SK-N-SH (cell line): ENCODE measurements around the gene COG4. TPM values are rescaled to one million over a fixed set of nuclear protein-coding genes. Genes with fewer than 3 reads are reported as not detected.

Experiments used
- CTCF ChIA-PET: fragments of 300-600, 350-600 bp; formaldehyde crosslinking; extraction: SDS; loops from one replicate; lab custom pipeline; 2021; lab: Yijun Ruan, JAX
- POLR2A ChIA-PET: fragments of 350-600 bp; sonication (Branson Sonifier 250); formaldehyde crosslinking; extraction: SDS; loops from one replicate; lab custom pipeline; 2020; ENCODE audit warnings: antibody characterized with exemption, inconsistent platforms; lab: Yijun Ruan, JAX
- DNase-seq: peaks from one replicate; pipeline ENCODE4 v3.0.0; 2012
- H2AFZ ChIP-seq: fragments of 200-600 bp; sonication (generic); 2 replicates; pipeline ENCODE4 v1.8.1; 2016; ENCODE audit warnings: antibody characterized with exemption, mild to moderate bottlenecking, low read depth
- H3F3A ChIP-seq: fragments of 200-600 bp; sonication (generic); replicated peaks from 2 replicates; pipeline ENCODE3; 2016; ENCODE audit warnings: antibody characterized with exemption, mild to moderate bottlenecking; ENCODE audit not compliant: insufficient read depth
- H3K27ac ChIP-seq, 2 experiments: fragments of 200-500 bp in 1 of 2; fragments of 200-600 bp in 1 of 2; sonication (Bioruptor generic) in 1 of 2; sonication (generic), shearing (Covaris generic) in 1 of 2; 2 replicates each; pipeline versions ENCODE4 v1.5.1 to v1.6.1; 2014 to 2016; ENCODE audit warnings: low read depth in 2 of 2, inconsistent platforms in 1 of 2, low read length in 1 of 2, mild to moderate bottlenecking in 1 of 2, mixed read lengths in 1 of 2
- H3K27me3 ChIP-seq: fragments of 200-600 bp; sonication (generic), shearing (Covaris generic); 2 replicates; pipeline ENCODE4 v1.6.1; 2016; ENCODE audit warnings: mixed run types; ENCODE audit not compliant: insufficient read depth
- H3K36me3 ChIP-seq, 2 experiments: fragments of 200-500 bp in 1 of 2; fragments of 200-600 bp in 1 of 2; sonication (Bioruptor generic) in 1 of 2; sonication (generic) in 1 of 2; replicated peaks in 1 of 2; 2 replicates each; pipeline versions ENCODE3 to v1.5.1; 2014 to 2016; ENCODE audit warnings: low read length in 1 of 2, mild to moderate bottlenecking in 1 of 2; ENCODE audit not compliant: insufficient read depth in 2 of 2, control insufficient read depth in 1 of 2
- H3K4me1 ChIP-seq, 2 experiments: fragments of 200-500 bp in 1 of 2; fragments of 200-600 bp in 1 of 2; sonication (Bioruptor generic) in 1 of 2; sonication (generic), shearing (Covaris generic) in 1 of 2; 2 replicates each; pipeline versions ENCODE4 v1.5.1 to v1.6.1; 2014 to 2016; ENCODE audit warnings: low read depth in 1 of 2, low read length in 1 of 2, mixed run types in 1 of 2; ENCODE audit not compliant: insufficient read depth in 2 of 2, control insufficient read depth in 1 of 2
- H3K4me2 ChIP-seq: fragments of 200-600 bp; sonication (generic), shearing (Covaris generic); 2 replicates; pipeline ENCODE4 v1.6.1; 2017; ENCODE audit warnings: mixed run types
- H3K4me3 ChIP-seq, 2 experiments: fragments of 200-500 bp in 1 of 2; fragments of 200-600 bp in 1 of 2; sonication (Bioruptor generic) in 1 of 2; sonication (generic), shearing (Covaris generic) in 1 of 2; 2 replicates each; pipeline versions ENCODE4 v1.5.1 to v1.8.1; 2014 to 2016; ENCODE audit warnings: low read depth in 2 of 2, inconsistent platforms in 1 of 2, low read length in 1 of 2, mild to moderate bottlenecking in 1 of 2, mixed read lengths in 1 of 2, moderate library complexity in 1 of 2
- H3K79me2 ChIP-seq: fragments of 200-600 bp; sonication (generic); 2 replicates; pipeline ENCODE4 v1.8.1; 2017; ENCODE audit warnings: mild to moderate bottlenecking; ENCODE audit not compliant: insufficient read depth
- H3K9ac ChIP-seq: fragments of 200-600 bp; sonication (generic); 2 replicates; pipeline ENCODE4 v1.6.1; 2017; ENCODE audit warnings: mixed run types
- H3K9me2 ChIP-seq: fragments of 200-600 bp; sonication (generic); 2 replicates; pipeline ENCODE4 v1.6.1; 2017; ENCODE audit warnings: mixed run types
- H3K9me3 ChIP-seq: fragments of 200-600 bp; sonication (generic); 2 replicates; pipeline ENCODE4 v1.6.1; 2017; ENCODE audit warnings: mixed run types, mild to moderate bottlenecking, moderate library complexity
- H4K20me1 ChIP-seq: fragments of 200-600 bp; sonication (generic); 2 replicates; pipeline ENCODE4 v1.6.1; 2017; ENCODE audit warnings: mild to moderate bottlenecking, mixed run types; ENCODE audit not compliant: insufficient read depth
- FOSL2 ChIP-seq: IDR thresholded peaks from 2 replicates; pipeline ENCODE4 v1.4.0; 2012; ENCODE audit warnings: low read depth, mild to moderate bottlenecking, moderate library complexity, borderline replicate concordance
- FOXJ3 ChIP-seq: sonication (generic); formaldehyde crosslinking; IDR thresholded peaks from 2 replicates; pipeline ENCODE4 v1.5.1; 2020; ENCODE audit warnings: mild to moderate bottlenecking, missing genetic modification reagents
- GABPA ChIP-seq: IDR thresholded peaks from 2 replicates; pipeline ENCODE4 v1.4.0; 2012; ENCODE audit warnings: low read depth, mild to moderate bottlenecking
- GATA2 ChIP-seq: sonication (generic); formaldehyde crosslinking; IDR thresholded peaks from 2 replicates; pipeline ENCODE4 v1.5.0; 2020; ENCODE audit warnings: mild to moderate bottlenecking, missing genetic modification reagents
- JUND ChIP-seq: IDR thresholded peaks from 2 replicates; pipeline ENCODE4 v1.4.0; 2012
- MEF2A ChIP-seq: IDR thresholded peaks from 2 replicates; pipeline ENCODE4 v1.4.0; 2012; ENCODE audit warnings: low read depth, borderline replicate concordance
- MXI1 ChIP-seq: IDR thresholded peaks from 2 replicates; pipeline ENCODE4 v1.6.1; 2012; ENCODE audit warnings: mild to moderate bottlenecking, low read depth, low read length, improper control_type of control experiment
- NFIC ChIP-seq: IDR thresholded peaks from 2 replicates; pipeline ENCODE4 v1.4.0; 2012; ENCODE audit warnings: borderline replicate concordance
- NRF1 ChIP-seq: IDR thresholded peaks from 2 replicates; pipeline ENCODE4 v1.6.1; 2012; ENCODE audit warnings: low read depth, mild to moderate bottlenecking, low read length
- RAD21 ChIP-seq: IDR thresholded peaks from 2 replicates; pipeline ENCODE4 v1.6.1; 2012; ENCODE audit warnings: mild to moderate bottlenecking, low read length
- RCOR1 ChIP-seq: fragments of 150-350 bp; IDR thresholded peaks from 2 replicates; pipeline ENCODE4 v1.6.1; 2017; ENCODE audit warnings: antibody characterized with exemption, low read length
- RFX5 ChIP-seq: IDR thresholded peaks from 2 replicates; pipeline ENCODE4 v1.6.1; 2012; ENCODE audit warnings: mild to moderate bottlenecking, improper control_type of control experiment, low read length
- SIN3A ChIP-seq: IDR thresholded peaks from 2 replicates; pipeline ENCODE4 v1.6.1; 2012; ENCODE audit warnings: low read depth, mild to moderate bottlenecking, low read length, moderate library complexity, borderline replicate concordance
- TAF1 ChIP-seq: IDR thresholded peaks from 2 replicates; pipeline ENCODE4 v1.6.1; 2012; ENCODE audit warnings: low read depth, mild to moderate bottlenecking, low read length, moderate library complexity, borderline replicate concordance
- TCF12 ChIP-seq: IDR thresholded peaks from 2 replicates; pipeline ENCODE4 v1.4.0; 2012
- WGBS: methylation state at CpG from one replicate; pipeline ENCODE4 v1.1.6; 2017; ENCODE audit warnings: low lambda C conversion rate; 5-methylcytosine and 5-hydroxymethylcytosine counted together
- polyA plus RNA-seq, 3 experiments: library from polyadenylated mRNA; depleted of rRNA; stranded (reverse); fragments of >200 nt; gene quantifications; 2 replicates each; pipeline ENCODE4 v1.2.3, GENCODE V29; 2012
- TF ChIP-seq, protein P1 (sequence below): IDR thresholded peaks from 2 replicates; pipeline ENCODE4; 2012
- TF ChIP-seq, protein P2 (sequence below): IDR thresholded peaks from 2 replicates; pipeline ENCODE4 v1.4.0; 2012; ENCODE audit warnings: low read depth, borderline replicate concordance

Gene COG4
- polyA plus RNA-seq, 1 of the 3 experiments (the other 2 are of a cell fraction), result 54.4 TPM

- Histone ChIP-seq H3K4me2 (no peak overlapping the region), H3F3A (peaks cover 18% of the 10 kb centered on the region), H3K9ac (no peak overlapping the region), H3K9me3 (no peaks in the 10 kb centered on the region), H3K4me1 (peaks cover 7 to 21% of the 10 kb centered on the region in 2 experiments; a peak in 3 of 4 replicates), H3K27ac (no peak overlapping the region), H3K4me3 (no peak overlapping the region), H3K27me3 (no peaks in the 10 kb centered on the region), H3K9me2 (no peaks in the 10 kb centered on the region), H3K36me3 (no peaks in the 10 kb centered on the region), H2AFZ (no peak overlapping the region), H4K20me1 (peaks cover 6% of the 10 kb centered on the region), H3K79me2 (peaks cover 20% of the 10 kb centered on the region)
- POLR2A ChIA-PET, result no interaction called here
- WGBS, result 89% methylated on average over 8 of the region's 8 CpGs
- CTCF ChIA-PET, result interaction anchor here (1.3 to 2.6 kb wide), 2 partner anchors 12 to 15 kb away, joined by 3 to 14 read pairs; partner anchors contain the start of gene FCSK
- no peak for DNase-seq
- TF ChIP-seq MXI1 (no peak), TCF12 (no peak), GATA2 (CRISPR knock-in tag) (no peak), NRF1 (no peak), RFX5 (no peak), SIN3A (no peak), MEF2A (no peak), RAD21 (no peak), FOSL2 (no peak), GABPA (no peak)
- TF ChIP-seq, protein P1, sequence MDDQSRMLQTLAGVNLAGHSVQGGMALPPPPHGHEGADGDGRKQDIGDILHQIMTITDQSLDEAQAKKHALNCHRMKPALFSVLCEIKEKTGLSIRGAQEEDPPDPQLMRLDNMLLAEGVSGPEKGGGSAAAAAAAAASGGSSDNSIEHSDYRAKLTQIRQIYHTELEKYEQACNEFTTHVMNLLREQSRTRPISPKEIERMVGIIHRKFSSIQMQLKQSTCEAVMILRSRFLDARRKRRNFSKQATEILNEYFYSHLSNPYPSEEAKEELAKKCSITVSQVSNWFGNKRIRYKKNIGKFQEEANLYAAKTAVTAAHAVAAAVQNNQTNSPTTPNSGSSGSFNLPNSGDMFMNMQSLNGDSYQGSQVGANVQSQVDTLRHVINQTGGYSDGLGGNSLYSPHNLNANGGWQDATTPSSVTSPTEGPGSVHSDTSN, result no peak
- TF ChIP-seq, protein P2, sequence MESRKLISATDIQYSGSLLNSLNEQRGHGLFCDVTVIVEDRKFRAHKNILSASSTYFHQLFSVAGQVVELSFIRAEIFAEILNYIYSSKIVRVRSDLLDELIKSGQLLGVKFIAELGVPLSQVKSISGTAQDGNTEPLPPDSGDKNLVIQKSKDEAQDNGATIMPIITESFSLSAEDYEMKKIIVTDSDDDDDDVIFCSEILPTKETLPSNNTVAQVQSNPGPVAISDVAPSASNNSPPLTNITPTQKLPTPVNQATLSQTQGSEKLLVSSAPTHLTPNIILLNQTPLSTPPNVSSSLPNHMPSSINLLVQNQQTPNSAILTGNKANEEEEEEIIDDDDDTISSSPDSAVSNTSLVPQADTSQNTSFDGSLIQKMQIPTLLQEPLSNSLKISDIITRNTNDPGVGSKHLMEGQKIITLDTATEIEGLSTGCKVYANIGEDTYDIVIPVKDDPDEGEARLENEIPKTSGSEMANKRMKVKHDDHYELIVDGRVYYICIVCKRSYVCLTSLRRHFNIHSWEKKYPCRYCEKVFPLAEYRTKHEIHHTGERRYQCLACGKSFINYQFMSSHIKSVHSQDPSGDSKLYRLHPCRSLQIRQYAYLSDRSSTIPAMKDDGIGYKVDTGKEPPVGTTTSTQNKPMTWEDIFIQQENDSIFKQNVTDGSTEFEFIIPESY, result no peak
These were observed 81.9 kb downstream of the COG4 start for GRCh38 chr16:70441406-70441990.

- Histone ChIP-seq H3K9ac (no peak overlapping the region), H3K4me3 (no peak overlapping the region)
These were observed 83.2 kb downstream of the COG4 start for GRCh38 chr16:70440009-70440692.

More at GRCh38 chr16:70440009-70440692, 83.2 kb downstream of the COG4 start:
- Histone ChIP-seq H3K4me1 (peaks cover 9 to 22% of the 10 kb centered on the region in 2 experiments; a peak in 3 of 4 replicates), H3F3A (peaks cover 18% of the 10 kb centered on the region), H3K9me3 (no peaks in the 10 kb centered on the region), H4K20me1 (peaks cover 14% of the 10 kb centered on the region), H3K79me2 (peaks cover 34% of the 10 kb centered on the region), H2AFZ (peak overlapping the region; percentile 80; the same call in 1 of the 2 replicates), H3K27ac (peak overlapping the region in 1 of 2 experiments; percentile 90; a peak in 2 of 4 replicates), H3K4me2 (peak overlapping the region; percentile 76; the same call in 1 of the 2 replicates), H3K27me3 (no peaks in the 10 kb centered on the region), H3K36me3 (peaks cover 0 to 1% of the 10 kb centered on the region in 2 experiments), H3K9me2 (no peaks in the 10 kb centered on the region)
- WGBS, result 72% methylated on average over 10 of the region's 11 CpGs
- CTCF ChIA-PET, result interaction anchor here (0.7 to 2.6 kb wide), 4 partner anchors 14 to 60 kb away, joined by 3 to 14 read pairs (median 4); partner anchors contain the start of gene FCSK
- DNase-seq, result no peak
- POLR2A ChIA-PET, result interaction anchor here (0.8 to 3.0 kb wide), 3 partner anchors 9 to 60 kb away, joined by 3 to 22 read pairs (median 5); partner anchors contain the start of gene FCSK
- TF ChIP-seq JUND (no peak), NFIC (no peak), RCOR1 (no peak), TAF1 (no peak), RAD21 (no peak), FOXJ3 (CRISPR knock-in tag) (no peak)
- TF ChIP-seq, all 33 proteins: peak for 0
